HEK293 (cell line): ENCODE data around the gene MON1B.

ENCODE experiments used
- IKZF3 ChIP-seq: fragments of 450-650 bp; IDR thresholded peaks from 2 replicates; pipeline ENCODE4 v1.5.0; 2018; ENCODE audit warnings: missing biosample characterization, mild to moderate bottlenecking, missing genetic modification characterization, moderate library complexity
- KLF10 ChIP-seq: fragments of 450-650 bp; IDR thresholded peaks from 2 replicates; pipeline ENCODE4 v1.5.1; 2018; ENCODE audit warnings: missing biosample characterization, mild to moderate bottlenecking, missing genetic modification characterization
- PBX3 ChIP-seq: sonication (generic); formaldehyde crosslinking; IDR thresholded peaks from 2 replicates; pipeline ENCODE4 v1.8.1; 2022; ENCODE audit warnings: mild to moderate bottlenecking, moderate library complexity, missing genetic modification reagents
- PRDM4 ChIP-seq: fragments of 450-650 bp; formaldehyde crosslinking; IDR thresholded peaks from 2 replicates; pipeline ENCODE4 v1.5.1; 2017; ENCODE audit warnings: missing biosample characterization, missing genetic modification characterization
- SETDB1 ChIP-seq: IDR thresholded peaks from one replicate; pipeline ENCODE4 v1.6.1; 2017; ENCODE audit warnings: mild to moderate bottlenecking, low read length, moderate library complexity, mixed read lengths; ENCODE audit not compliant: insufficient read length
- TCF7L2 ChIP-seq: IDR thresholded peaks from 2 replicates; pipeline ENCODE4 v1.6.1; 2011; ENCODE audit warnings: low read depth, mild to moderate bottlenecking, inconsistent platforms, low read length, moderate library complexity, borderline replicate concordance
- WT1 ChIP-seq: fragments of 450-650 bp; formaldehyde crosslinking; IDR thresholded peaks from 2 replicates; pipeline ENCODE4 v1.5.1; 2016; ENCODE audit warnings: missing biosample characterization, missing genetic modification characterization
- ZBTB6 ChIP-seq: fragments of 450-650 bp; formaldehyde crosslinking; IDR thresholded peaks from 2 replicates; pipeline ENCODE4 v1.5.1; 2017; ENCODE audit warnings: missing biosample characterization, missing genetic modification characterization
- ZFP41 ChIP-seq: fragments of 450-650 bp; formaldehyde crosslinking; IDR thresholded peaks from 2 replicates; pipeline ENCODE4 v1.5.1; 2016; ENCODE audit warnings: missing biosample characterization, missing genetic modification characterization, borderline replicate concordance
- ZNF146 ChIP-seq: fragments of 450-650 bp; formaldehyde crosslinking; IDR thresholded peaks from 2 replicates; pipeline ENCODE4 v1.5.1; 2016; ENCODE audit warnings: missing biosample characterization, missing genetic modification characterization
- ZNF184 ChIP-seq: fragments of 450-650 bp; IDR thresholded peaks from 2 replicates; pipeline ENCODE4 v1.5.1; 2018; ENCODE audit warnings: missing biosample characterization, mild to moderate bottlenecking, missing genetic modification characterization
- ZNF2 ChIP-seq: fragments of 450-650 bp; formaldehyde crosslinking; IDR thresholded peaks from 2 replicates; pipeline ENCODE4 v1.5.1; 2016; ENCODE audit warnings: missing biosample characterization, missing genetic modification characterization
- ZNF239 ChIP-seq: fragments of 450-650 bp; formaldehyde crosslinking; IDR thresholded peaks from 2 replicates; pipeline ENCODE4 v1.5.1; 2016; ENCODE audit warnings: missing biosample characterization, missing genetic modification characterization
- ZNF266 ChIP-seq: fragments of 450-650 bp; formaldehyde crosslinking; IDR thresholded peaks from 2 replicates; pipeline ENCODE4 v1.5.1; 2016; ENCODE audit warnings: missing biosample characterization, missing genetic modification characterization, low read depth
- ZNF274 ChIP-seq, 2 experiments: fragments of 200-500 bp in 1 of 2; fragments of 450-650 bp in 1 of 2; sonication (Bioruptor generic) in 1 of 2; formaldehyde crosslinking in 1 of 2; IDR thresholded peaks; 2 replicates each; pipeline versions ENCODE4 v1.5.1 to v1.6.1; 2014 to 2016; ENCODE audit warnings: borderline replicate concordance in 1 of 2, inconsistent platforms in 1 of 2, low read length in 1 of 2, missing biosample characterization in 1 of 2, missing genetic modification characterization in 1 of 2
- ZNF280C ChIP-seq: fragments of 450-650 bp; formaldehyde crosslinking; IDR thresholded peaks from 2 replicates; pipeline ENCODE4 v1.5.1; 2016; ENCODE audit warnings: missing biosample characterization, missing genetic modification characterization
- ZNF404 ChIP-seq: fragments of 450-650 bp; formaldehyde crosslinking; IDR thresholded peaks from 2 replicates; pipeline ENCODE4 v1.5.1; 2017; ENCODE audit warnings: missing biosample characterization, missing genetic modification characterization
- ZNF473 ChIP-seq: fragments of 450-650 bp; formaldehyde crosslinking; IDR thresholded peaks from 2 replicates; pipeline ENCODE4 v1.5.1; 2017; ENCODE audit warnings: missing biosample characterization, missing genetic modification characterization
- ZNF501 ChIP-seq: fragments of 450-650 bp; formaldehyde crosslinking; IDR thresholded peaks from 2 replicates; pipeline ENCODE4 v1.5.1; 2016; ENCODE audit warnings: missing biosample characterization, missing genetic modification characterization
- ZNF514 ChIP-seq: fragments of 450-650 bp; formaldehyde crosslinking; IDR thresholded peaks from 2 replicates; pipeline ENCODE4 v1.5.1; 2016; ENCODE audit warnings: missing biosample characterization, missing genetic modification characterization
- ZNF530 ChIP-seq: fragments of 450-650 bp; formaldehyde crosslinking; IDR thresholded peaks from 2 replicates; pipeline ENCODE4 v1.5.1; 2016; ENCODE audit warnings: low read depth, missing biosample characterization, missing genetic modification characterization
- ZNF544 ChIP-seq: fragments of 450-650 bp; formaldehyde crosslinking; IDR thresholded peaks from 2 replicates; pipeline ENCODE4 v1.5.0; 2017; ENCODE audit warnings: missing biosample characterization, missing genetic modification characterization
- ZNF555 ChIP-seq: fragments of 450-650 bp; formaldehyde crosslinking; conservative IDR thresholded peaks from 2 replicates; pipeline ENCODE4 v1.5.1; 2017; ENCODE audit warnings: missing biosample characterization, mild to moderate bottlenecking, missing genetic modification characterization, inconsistent platforms
- ZNF777 ChIP-seq: fragments of 450-650 bp; formaldehyde crosslinking; IDR thresholded peaks from 2 replicates; pipeline ENCODE4 v1.5.1; 2017; ENCODE audit warnings: missing biosample characterization, missing genetic modification characterization, borderline replicate concordance
- ZNF843 ChIP-seq: fragments of 450-650 bp; formaldehyde crosslinking; IDR thresholded peaks from 2 replicates; pipeline ENCODE4 v1.5.1; 2016; ENCODE audit warnings: missing biosample characterization, missing genetic modification characterization
- TF ChIP-seq, protein P1 (sequence below): fragments of 450-650 bp; formaldehyde crosslinking; IDR thresholded peaks from 2 replicates; pipeline ENCODE4 v1.5.1; 2016; ENCODE audit warnings: missing biosample characterization, missing genetic modification characterization
- TF ChIP-seq, protein P2 (sequence below): fragments of 450-650 bp; formaldehyde crosslinking; IDR thresholded peaks from 2 replicates; pipeline ENCODE4 v1.5.1; 2017; ENCODE audit warnings: missing biosample characterization, missing genetic modification characterization

The MON1B gene

GRCh38 chr16:77211880-77212740, 21.1 kb downstream of the MON1B start (continued):
- TF ChIP-seq ZNF274 (IDR thresholded peaks at IDR 0.05; ENCODE audit: low read length) (no peak), ZNF274 (tag by site-specific recombination; IDR thresholded peaks at IDR 0.05; ENCODE audit: borderline replicate concordance) (no peak), ZNF239 (tag by site-specific recombination) (no peak), ZFP41 (tag by site-specific recombination) (no peak), ZNF544 (tag by site-specific recombination) (no peak), KLF10 (tag by site-specific recombination) (peak; percentile 37; the same call in 1 of the 2 replicates), ZBTB6 (peak; percentile 93), ZNF843 (peak; percentile 40; the same call in 1 of the 2 replicates), ZNF146 (no peak), ZNF2 (tag by site-specific recombination) (no peak), ZNF266 (tag by site-specific recombination) (no peak), ZNF473 (no peak), ZNF184 (tag by site-specific recombination) (no peak), ZNF555 (tag by site-specific recombination) (no peak), ZNF404 (tag by site-specific recombination) (no peak), ZNF501 (tag by site-specific recombination) (no peak), ZNF777 (peak; percentile 74; the same call in 1 of the 2 replicates), PBX3 (CRISPR knock-in tag) (0 out of 2 replicates have a peak, but pooled peaks have one; percentile 0), ZNF530 (tag by site-specific recombination) (no peak), IKZF3 (tag by site-specific recombination) (0 out of 2 replicates have a peak, but pooled peaks have one; percentile 11), WT1 (tag by site-specific recombination) (peak; percentile 61), SETDB1 (no peak), ZNF514 (tag by site-specific recombination) (no peak), TCF7L2 (no peak), ZNF280C (tag by site-specific recombination) (no peak), PRDM4 (tag by site-specific recombination) (peak; percentile 38; the same call in 1 of the 2 replicates)
- TF ChIP-seq, protein P1, sequence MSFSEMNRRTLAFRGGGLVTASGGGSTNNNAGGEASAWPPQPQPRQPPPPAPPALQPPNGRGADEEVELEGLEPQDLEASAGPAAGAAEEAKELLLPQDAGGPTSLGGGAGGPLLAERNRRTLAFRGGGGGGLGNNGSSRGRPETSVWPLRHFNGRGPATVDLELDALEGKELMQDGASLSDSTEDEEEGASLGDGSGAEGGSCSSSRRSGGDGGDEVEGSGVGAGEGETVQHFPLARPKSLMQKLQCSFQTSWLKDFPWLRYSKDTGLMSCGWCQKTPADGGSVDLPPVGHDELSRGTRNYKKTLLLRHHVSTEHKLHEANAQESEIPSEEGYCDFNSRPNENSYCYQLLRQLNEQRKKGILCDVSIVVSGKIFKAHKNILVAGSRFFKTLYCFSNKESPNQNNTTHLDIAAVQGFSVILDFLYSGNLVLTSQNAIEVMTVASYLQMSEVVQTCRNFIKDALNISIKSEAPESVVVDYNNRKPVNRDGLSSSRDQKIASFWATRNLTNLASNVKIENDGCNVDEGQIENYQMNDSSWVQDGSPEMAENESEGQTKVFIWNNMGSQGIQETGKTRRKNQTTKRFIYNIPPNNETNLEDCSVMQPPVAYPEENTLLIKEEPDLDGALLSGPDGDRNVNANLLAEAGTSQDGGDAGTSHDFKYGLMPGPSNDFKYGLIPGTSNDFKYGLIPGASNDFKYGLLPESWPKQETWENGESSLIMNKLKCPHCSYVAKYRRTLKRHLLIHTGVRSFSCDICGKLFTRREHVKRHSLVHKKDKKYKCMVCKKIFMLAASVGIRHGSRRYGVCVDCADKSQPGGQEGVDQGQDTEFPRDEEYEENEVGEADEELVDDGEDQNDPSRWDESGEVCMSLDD (tag by site-specific recombination): 0 out of 2 replicates have a peak, but pooled peaks have one; percentile 62
- TF ChIP-seq, protein P2, sequence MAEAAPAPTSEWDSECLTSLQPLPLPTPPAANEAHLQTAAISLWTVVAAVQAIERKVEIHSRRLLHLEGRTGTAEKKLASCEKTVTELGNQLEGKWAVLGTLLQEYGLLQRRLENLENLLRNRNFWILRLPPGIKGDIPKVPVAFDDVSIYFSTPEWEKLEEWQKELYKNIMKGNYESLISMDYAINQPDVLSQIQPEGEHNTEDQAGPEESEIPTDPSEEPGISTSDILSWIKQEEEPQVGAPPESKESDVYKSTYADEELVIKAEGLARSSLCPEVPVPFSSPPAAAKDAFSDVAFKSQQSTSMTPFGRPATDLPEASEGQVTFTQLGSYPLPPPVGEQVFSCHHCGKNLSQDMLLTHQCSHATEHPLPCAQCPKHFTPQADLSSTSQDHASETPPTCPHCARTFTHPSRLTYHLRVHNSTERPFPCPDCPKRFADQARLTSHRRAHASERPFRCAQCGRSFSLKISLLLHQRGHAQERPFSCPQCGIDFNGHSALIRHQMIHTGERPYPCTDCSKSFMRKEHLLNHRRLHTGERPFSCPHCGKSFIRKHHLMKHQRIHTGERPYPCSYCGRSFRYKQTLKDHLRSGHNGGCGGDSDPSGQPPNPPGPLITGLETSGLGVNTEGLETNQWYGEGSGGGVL (tag by site-specific recombination): peak; percentile 93
